HT1080 (cell line): Measurements from ENCODE around the gene LEPR. TPM values are rescaled to one million over a fixed set of nuclear protein-coding genes. Genes with fewer than 3 reads are reported as not detected.

Experiments
- DNase-seq: peaks from one replicate; pipeline ENCODE4 v3.0.0-alpha.2; 2015; ENCODE audit warnings: low read depth
- total RNA-seq: library from RNA; depleted of rRNA; stranded (reverse); fragments of >200 nt; shearing (Covaris generic); gene quantifications from 2 replicates; pipeline ENCODE4 v1.2.3, GENCODE V29; 2014

The LEPR gene
- total RNA-seq, 1 experiment from 2014 or later, result 1.5 TPM

GRCh38 chr1:65409314-65409713 lies 11.2 kb upstream of the LEPR start:
- no peak for DNase-seq

GRCh38 chr1:65409816-65410326 lies 10.6 kb upstream of the LEPR start:
- no peak for DNase-seq

- DNase-seq, result no peak
These were observed 8.0 kb upstream of the LEPR start for GRCh38 chr1:65412256-65412983.

- no peak for DNase-seq
These were observed 7.5 kb upstream of the LEPR start for GRCh38 chr1:65412984-65413375.

- no peak for DNase-seq
These were observed 5.9 kb upstream of the LEPR start for GRCh38 chr1:65414538-65414937.

- DNase-seq, result no peak
These were observed 3.7 kb upstream of the LEPR start for GRCh38 chr1:65416767-65417166.

GRCh38 chr1:65417729-65418128 lies 2.7 kb upstream of the LEPR start:
- DNase-seq, result no peak

- DNase-seq, result no peak
These were observed 1.8 kb upstream of the LEPR start for GRCh38 chr1:65418522-65419185.

GRCh38 chr1:65419681-65420589 lies 533 bp upstream of the LEPR start:
- DNase-seq, result peak; percentile 93

GRCh38 chr1:65421351-65422025 lies 1.0 kb downstream of the LEPR start:
- DNase-seq, result no peak

GRCh38 chr1:65422241-65423203 lies 2.1 kb downstream of the LEPR start:
- peak; percentile 95 for DNase-seq

- peak; percentile 93 for DNase-seq
These were observed 3.6 kb downstream of the LEPR start for GRCh38 chr1:65423884-65424572.

GRCh38 chr1:65424573-65424889 lies 4.1 kb downstream of the LEPR start:
- no peak for DNase-seq

- no peak for DNase-seq
These were observed 4.5 kb downstream of the LEPR start for GRCh38 chr1:65425006-65425405.

- peak; percentile 94 for DNase-seq
These were observed 5.2 kb downstream of the LEPR start for GRCh38 chr1:65425697-65426096.

GRCh38 chr1:65429078-65429477 lies 8.6 kb downstream of the LEPR start:
- DNase-seq, result no peak

- DNase-seq, result peak; percentile 91
These were observed 9.3 kb downstream of the LEPR start for GRCh38 chr1:65429806-65430205.

- no peak for DNase-seq
These were observed 10.7 kb downstream of the LEPR start for GRCh38 chr1:65431111-65431705.

GRCh38 chr1:65432918-65433317 lies 12.4 kb downstream of the LEPR start:
- no peak for DNase-seq
